B cell (primary cell): Measurements from ENCODE around the gene REEP5.

Source experiments
- CTCF ChIP-seq: fragments of 200-600 bp; IDR thresholded peaks from one replicate; pipeline ENCODE4 v1.8.0; 2022; ENCODE audit warnings: antibody characterized with exemption, mild to moderate bottlenecking
- EZH2 ChIP-seq: IDR thresholded peaks from 2 replicates; pipeline ENCODE4 v1.6.1; 2012; ENCODE audit warnings: borderline replicate concordance, low read depth, mild to moderate bottlenecking, moderate library complexity, low read length; ENCODE audit not compliant: insufficient read depth, poor library complexity, severe bottlenecking

- no peak for TF ChIP-seq CTCF
- TF ChIP-seq EZH2: no peak
These were observed 11.1 kb upstream of the REEP5 start for GRCh38 chr5:112933105-112933504.
